Keratinocyte (primary cell): ENCODE measurements around the gene CDY2B. TPM values are rescaled to one million over a fixed set of nuclear protein-coding genes. Genes with fewer than 3 reads are reported as not detected.
"Not testable (repeated sequence)": the region's sequence is repeated elsewhere in the genome, so short reads cannot be mapped to it uniquely, and the experiment has no call there.

ENCODE experiments used
- DNase-seq: peaks from one replicate; pipeline ENCODE4 v3.0.0-alpha.2; 2011; ENCODE audit warnings: low read depth, missing footprints, low spot score
- FAIRE-seq: peaks from 2 replicates; lab custom pipeline; 2011; peaks lifted over from hg19 to GRCh38; lab: Jason Lieb, UNC
- H2AFZ ChIP-seq: 2 replicates; pipeline ENCODE4 v1.6.0; 2012; ENCODE audit warnings: low read length, control low read depth, inconsistent platforms; ENCODE audit not compliant: control insufficient read depth
- H3K27ac ChIP-seq: 2 replicates; pipeline ENCODE4 v1.5.1; 2011; ENCODE audit warnings: low read length; ENCODE audit not compliant: control insufficient read depth, insufficient read depth
- H3K27me3 ChIP-seq: 3 replicates; pipeline ENCODE4 v1.6.0; 2011; ENCODE audit warnings: low read length; ENCODE audit not compliant: control insufficient read depth, insufficient read depth; ENCODE audit errors: extremely low read depth
- H3K36me3 ChIP-seq, 2 experiments: 2 replicates in 1 of 2; 3 replicates in 1 of 2; pipeline ENCODE4 v1.5.1; 2011; ENCODE audit warnings: low read length in 2 of 2, mild to moderate bottlenecking in 1 of 2; ENCODE audit not compliant: control insufficient read depth in 2 of 2, insufficient read depth in 2 of 2; ENCODE audit errors: extremely low read depth in 1 of 2
- H3K4me1 ChIP-seq: 3 replicates; pipeline ENCODE4 v1.5.1; 2011; ENCODE audit warnings: low read length; ENCODE audit not compliant: control insufficient read depth, insufficient read depth; ENCODE audit errors: extremely low read depth
- H3K4me2 ChIP-seq: 3 replicates; pipeline ENCODE4 v1.6.0; 2011; ENCODE audit warnings: low read depth, low read length; ENCODE audit not compliant: control insufficient read depth, insufficient read depth; ENCODE audit errors: extremely low read depth
- H3K4me3 ChIP-seq, 3 experiments: fragments of 200-600 bp in 1 of 3; sonication (generic) in 1 of 3; 2 replicates in 2 of 3; 3 replicates in 1 of 3; pipeline ENCODE4 v1.5.1; 2011 to 2016; ENCODE audit warnings: low read length in 3 of 3, mild to moderate bottlenecking in 3 of 3, control low read depth in 2 of 3, inconsistent platforms in 1 of 3, low read depth in 1 of 3, mixed read lengths in 1 of 3, mixed run types in 1 of 3, moderate library complexity in 1 of 3; ENCODE audit not compliant: control insufficient read depth in 2 of 3, insufficient read depth in 2 of 3; ENCODE audit errors: extremely low read depth in 1 of 3
- H3K79me2 ChIP-seq: 2 replicates; pipeline ENCODE4 v1.6.0; 2012; ENCODE audit warnings: low read length; ENCODE audit not compliant: control insufficient read depth, insufficient read depth
- H3K9ac ChIP-seq: 3 replicates; pipeline ENCODE4 v1.6.0; 2011; ENCODE audit warnings: low read length; ENCODE audit not compliant: control insufficient read depth, insufficient read depth; ENCODE audit errors: extremely low read depth
- H3K9me1 ChIP-seq: 3 replicates; pipeline ENCODE4 v1.6.0; 2011; ENCODE audit warnings: low read length; ENCODE audit not compliant: control insufficient read depth, insufficient read depth; ENCODE audit errors: extremely low read depth
- H3K9me3 ChIP-seq: 2 replicates; pipeline ENCODE4 v1.5.1; 2012; ENCODE audit warnings: low read depth, low read length; ENCODE audit not compliant: control insufficient read depth
- H4K20me1 ChIP-seq: 3 replicates; pipeline ENCODE4 v1.6.0; 2011; ENCODE audit warnings: low read length; ENCODE audit not compliant: control insufficient read depth, insufficient read depth; ENCODE audit errors: extremely low read depth
- dilution Hi-C: fragments of 300-500 bp; cut with MboI; formaldehyde crosslinking; loops from one replicate; pipeline ENCODE4 v1.7.0; 2020; ENCODE audit warnings: low sequenced_read_pairs; ENCODE audit not compliant: extremely low pct_ligation_motif_present
- polyA minus RNA-seq, 3 experiments: library from RNA; depleted of rRNA, polyadenylated mRNA; stranded (reverse); fragments of >200 nt; gene quantifications; 1 replicate in 1 of 3; 2 replicates in 1 of 3; 3 replicates in 1 of 3; pipeline ENCODE4 v1.2.3, GENCODE V29; 2011
- polyA plus RNA-seq, 5 experiments: library from polyadenylated mRNA; depleted of rRNA in 3 of 5; stranded (reverse) in 3 of 5; stranded (forward) in 1 of 5; unstranded in 1 of 5; fragments of >200 nt; gene quantifications; 1 replicate in 1 of 5; 2 replicates in 3 of 5; 3 replicates in 1 of 5; pipeline versions ENCODE4 v1.2.1 to v1.2.3, GENCODE V29; 2011 to 2012; ENCODE audit warnings: missing spikeins in 2 of 5, low read depth in 1 of 5, low replicate concordance in 1 of 5

CDY2B gene
- polyA plus RNA-seq = not detected in 3 replicates
- polyA plus RNA-seq (2011; ENCODE audit: low read depth) = not detected
- polyA plus RNA-seq (2011; cell fraction: cytosol; rRNA removed) = not detected in 2 replicates
- not detected in 2 replicates for polyA plus RNA-seq (2011; cell fraction: nucleus; rRNA removed)
- polyA plus RNA-seq (2012; ENCODE audit: low replicate concordance) = not detected in 2 replicates
- polyA minus RNA-seq = not detected in 3 replicates
- not detected for polyA minus RNA-seq (2011; cell fraction: cytosol; rRNA and poly(A)+ RNA removed)
- polyA minus RNA-seq (2011; cell fraction: nucleus; rRNA and poly(A)+ RNA removed) = not detected in 2 replicates

GRCh38 chrY:17880120-17880519 lies at the start of gene CDY2B:
CDY2B (minus strand) TSS chrY:17880220; CDS start chrY:17879892, 328 bp downstream.
- H3K79me2 ChIP-seq, H3K4me1 ChIP-seq, H3K9me3 ChIP-seq, H4K20me1 ChIP-seq, H3K9me1 ChIP-seq, H3K36me3 ChIP-seq, H3K27ac ChIP-seq, H3K4me2 ChIP-seq, H3K9ac ChIP-seq, FAIRE-seq, H3K27me3 ChIP-seq, DNase-seq, dilution Hi-C loops, H3K4me3 ChIP-seq, H2AFZ ChIP-seq: not testable (repeated sequence)

GRCh38 chrY:17908009-17908408 lies 28.0 kb upstream of the CDY2B start:
- H3K9me1 ChIP-seq, H3K36me3 ChIP-seq, dilution Hi-C loops, H3K9ac ChIP-seq, H3K4me3 ChIP-seq, H4K20me1 ChIP-seq, H3K4me1 ChIP-seq, H3K79me2 ChIP-seq, FAIRE-seq, H3K27me3 ChIP-seq, H3K9me3 ChIP-seq, DNase-seq, H2AFZ ChIP-seq, H3K27ac ChIP-seq, H3K4me2 ChIP-seq: not testable (repeated sequence)

GRCh38 chrY:17907351-17907750 lies 27.3 kb upstream of the CDY2B start:
- H3K4me1 ChIP-seq, H3K36me3 ChIP-seq, DNase-seq, H3K4me2 ChIP-seq, dilution Hi-C loops, H3K4me3 ChIP-seq, H4K20me1 ChIP-seq, H2AFZ ChIP-seq, H3K79me2 ChIP-seq, H3K9ac ChIP-seq, H3K9me3 ChIP-seq, H3K9me1 ChIP-seq, H3K27me3 ChIP-seq, FAIRE-seq, H3K27ac ChIP-seq: not testable (repeated sequence)

- H3K27me3 ChIP-seq, dilution Hi-C loops, DNase-seq: not testable (repeated sequence)
Measured at GRCh38 chrY:17881697-17882096, 1.7 kb upstream of the CDY2B start.

GRCh38 chrY:17876767-17877166 lies 3.3 kb downstream of the CDY2B start:
- H3K9me3 ChIP-seq, H3K4me1 ChIP-seq, H3K27me3 ChIP-seq, FAIRE-seq, H3K36me3 ChIP-seq, H3K79me2 ChIP-seq, H3K27ac ChIP-seq, H2AFZ ChIP-seq, dilution Hi-C loops, H3K9ac ChIP-seq, H3K4me3 ChIP-seq, H4K20me1 ChIP-seq, H3K4me2 ChIP-seq, H3K9me1 ChIP-seq, DNase-seq: not testable (repeated sequence)

More at GRCh38 chrY:17881697-17882096, 1.7 kb upstream of the CDY2B start:
- H3K4me2 ChIP-seq, H3K27ac ChIP-seq, H3K9ac ChIP-seq, H3K4me1 ChIP-seq, H3K9me3 ChIP-seq, H3K9me1 ChIP-seq, H2AFZ ChIP-seq, H4K20me1 ChIP-seq, H3K79me2 ChIP-seq, FAIRE-seq, H3K4me3 ChIP-seq, H3K36me3 ChIP-seq: not testable (repeated sequence)
